CD4-positive, alpha-beta T cell (primary cell): ENCODE data around the gene PCDHB16. TPM values are rescaled to one million over a fixed set of nuclear protein-coding genes. Genes with fewer than 3 reads are reported as not detected.
"Not testable (repeated sequence)": the region's sequence is repeated elsewhere in the genome, so short reads cannot be mapped to it uniquely, and the experiment has no call there.

Experiments used
- ATAC-seq: fragments of 200-7000 bp; cut with Tn5 transposase; one replicate; pipeline ENCODE4 v1.10.0; 2022; ENCODE audit warnings: mild to moderate bottlenecking; ENCODE audit not compliant: poor library complexity
- CTCF ChIA-PET: fragments of 350-600 bp; sonication (Branson Sonifier 250); formaldehyde crosslinking; loops from one replicate; lab custom pipeline; 2021; ENCODE audit warnings: antibody characterized with exemption, inconsistent platforms; lab: Charles Lee
- POLR2A ChIA-PET: fragments of 350-600 bp; sonication (Branson Sonifier 250); formaldehyde crosslinking; loops from one replicate; lab custom pipeline; 2021; ENCODE audit warnings: antibody characterized with exemption, inconsistent platforms; lab: Charles Lee
- DNase-seq, 14 experiments: peaks; one replicate each; pipeline ENCODE4 v3.0.0-alpha.2; 2013 to 2020; ENCODE audit warnings: mixed read lengths in 2 of 14
- H3K27ac ChIP-seq, 2 donors: one replicate each; pipeline versions ENCODE4 v1.5.1 to v1.7.0; 2013; ENCODE audit warnings: low read length in 2 of 2, low read depth in 1 of 2, mild to moderate bottlenecking in 1 of 2
- H3K27me3 ChIP-seq, 2 experiments: 1 replicate in 1 of 2; 2 replicates in 1 of 2; pipeline versions ENCODE4 v1.6.1 to v1.7.0; 2013; ENCODE audit warnings: low read length in 2 of 2, control low read depth in 1 of 2, mild to moderate bottlenecking in 1 of 2, moderate library complexity in 1 of 2; ENCODE audit not compliant: insufficient read depth in 2 of 2, control insufficient read depth in 1 of 2
- H3K36me3 ChIP-seq: one replicate; pipeline ENCODE4 v1.6.1; 2013; ENCODE audit warnings: low read length, control low read depth; ENCODE audit not compliant: insufficient read depth
- H3K4me1 ChIP-seq: one replicate; pipeline ENCODE4 v1.6.1; 2013; ENCODE audit warnings: low read length, control low read depth; ENCODE audit not compliant: insufficient read depth
- H3K4me3 ChIP-seq: one replicate; pipeline ENCODE4 v1.5.1; 2013; ENCODE audit warnings: mild to moderate bottlenecking, low read length, moderate library complexity
- H3K9me3 ChIP-seq, 2 experiments: 1 replicate in 1 of 2; 2 replicates in 1 of 2; pipeline versions ENCODE4 v1.6.1 to v1.7.0; 2013; ENCODE audit warnings: low read length in 2 of 2, mild to moderate bottlenecking in 2 of 2, control low read depth in 1 of 2, moderate library complexity in 1 of 2; ENCODE audit not compliant: control insufficient read depth in 1 of 2, insufficient read depth in 1 of 2
- H3K27ac Mint-ChIP-seq: one replicate; pipeline ENCODE4 v1.8.0; 2020; ENCODE audit warnings: mixed read lengths
- H3K27me3 Mint-ChIP-seq: one replicate; pipeline ENCODE4 v1.8.0; 2021; ENCODE audit warnings: mixed read lengths
- H3K36me3 Mint-ChIP-seq: one replicate; pipeline ENCODE4 v1.8.0; 2021; ENCODE audit warnings: low read depth, mixed read lengths
- H3K4me1 Mint-ChIP-seq: one replicate; pipeline ENCODE4 v1.8.0; 2021; ENCODE audit warnings: low read depth, mixed read lengths
- H3K4me3 Mint-ChIP-seq: one replicate; pipeline ENCODE4 v1.8.0; 2020; ENCODE audit warnings: mild to moderate bottlenecking, mixed read lengths
- H3K9me3 Mint-ChIP-seq: one replicate; pipeline ENCODE4 v1.8.0; 2020; ENCODE audit warnings: mixed read lengths
- CTCF ChIP-seq: fragments of 200-600 bp; IDR thresholded peaks from one replicate; pipeline ENCODE4 v1.8.0; 2022; ENCODE audit warnings: antibody characterized with exemption, mild to moderate bottlenecking
- intact Hi-C, 2 experiments: fragments of 100-400 bp; cut with DNase I in 1 of 2; cut with micrococcal nuclease in 1 of 2; formaldehyde crosslinking; loops; one replicate each; pipeline versions ENCODE4 v1.15.1 to v1.9.0; 2023 to 2025; cut with DNase I, micrococcal nuclease
- total RNA-seq, 174 experiments: library from RNA in 2 of 174; stranded (reverse) in 2 of 174; gene quantifications; one replicate each; pipeline ENCODE4 v1.2.3 and lab custom pipeline; 2021 to 2026

The PCDHB16 gene
- total RNA-seq, 2 experiments from 2014 or later, result not detected

GRCh38 chr5:141175933-141176332 lies 6.3 kb upstream of the PCDHB16 start:
- Histone ChIP-seq H3K9me3 (peaks cover 5 to 24% of the 10 kb centered on the region in 2 experiments), H3K4me1 (no peaks in the 10 kb centered on the region), H3K27ac (no peak overlapping the region), H3K27me3 (peaks cover 26 to 45% of the 10 kb centered on the region in 2 experiments), H3K36me3 (no peaks in the 10 kb centered on the region), H3K4me3 (no peak overlapping the region)
- no peak for TF ChIP-seq CTCF
- intact Hi-C loops, result no loop called here
- peaks cover 9% of the 10 kb centered on the region for H3K9me3 Mint-ChIP-seq
- no peak overlapping the region for H3K4me3 Mint-ChIP-seq
- ATAC-seq (no peak), DNase-seq (no peak)
- ChIA-PET CTCF (no interaction called here), POLR2A (no interaction called here)
- peaks cover 6% of the 10 kb centered on the region for H3K4me1 Mint-ChIP-seq
- no peak overlapping the region for H3K27ac Mint-ChIP-seq
- H3K36me3 Mint-ChIP-seq, result no peaks in the 10 kb centered on the region
- peaks cover 32% of the 10 kb centered on the region for H3K27me3 Mint-ChIP-seq

- CTCF ChIA-PET, intact Hi-C loops: not testable (repeated sequence)
Measured at GRCh38 chr5:141177577-141178191, 4.5 kb upstream of the PCDHB16 start, which contains the start of gene PCDHB8. PCDHB8 (plus strand) TSS chr5:141177790; CDS start chr5:141178035, 245 bp downstream.

GRCh38 chr5:141179371-141179770 lies 2.8 kb upstream of the PCDHB16 start:
- peaks cover 37% of the 10 kb centered on the region for H3K27me3 Mint-ChIP-seq
- DNase-seq, POLR2A ChIA-PET, ATAC-seq, H3K36me3 Mint-ChIP-seq, H3K4me3 Mint-ChIP-seq, H3K36me3 ChIP-seq, H3K4me3 ChIP-seq, CTCF ChIA-PET, H3K9me3 Mint-ChIP-seq, H3K27ac Mint-ChIP-seq, intact Hi-C loops, H3K4me1 ChIP-seq, H3K4me1 Mint-ChIP-seq, H3K27ac ChIP-seq: not testable (repeated sequence)
- peaks cover 22 to 24% of the 10 kb centered on the region in 2 experiments for H3K9me3 ChIP-seq
- peaks cover 30 to 61% of the 10 kb centered on the region in 2 experiments for H3K27me3 ChIP-seq

More at GRCh38 chr5:141177577-141178191, 4.5 kb upstream of the PCDHB16 start, which contains the start of gene PCDHB8:
- H3K27ac Mint-ChIP-seq, POLR2A ChIA-PET, ATAC-seq, H3K4me3 ChIP-seq, H3K4me1 ChIP-seq, H3K27ac ChIP-seq, H3K9me3 Mint-ChIP-seq, H3K36me3 Mint-ChIP-seq, H3K4me3 Mint-ChIP-seq, DNase-seq, H3K4me1 Mint-ChIP-seq, H3K36me3 ChIP-seq: not testable (repeated sequence)
- Histone ChIP-seq H3K27me3 (peaks cover 33 to 60% of the 10 kb centered on the region in 2 experiments), H3K9me3 (peaks cover 12 to 24% of the 10 kb centered on the region in 2 experiments)
- peaks cover 39% of the 10 kb centered on the region for H3K27me3 Mint-ChIP-seq

GRCh38 chr5:141179876-141180275 lies 2.3 kb upstream of the PCDHB16 start:
- CTCF ChIA-PET, result not testable (repeated sequence)

More at GRCh38 chr5:141179876-141180275, 2.3 kb upstream of the PCDHB16 start:
- peaks cover 42% of the 10 kb centered on the region for H3K27me3 Mint-ChIP-seq
- H3K9me3 ChIP-seq, result peaks cover 21 to 23% of the 10 kb centered on the region in 2 experiments
- H3K9me3 Mint-ChIP-seq, H3K4me3 Mint-ChIP-seq, ATAC-seq, H3K27ac ChIP-seq, H3K4me1 ChIP-seq, intact Hi-C loops, POLR2A ChIA-PET, H3K36me3 ChIP-seq, H3K36me3 Mint-ChIP-seq, DNase-seq, H3K4me3 ChIP-seq, H3K4me1 Mint-ChIP-seq, H3K27ac Mint-ChIP-seq: not testable (repeated sequence)
- peaks cover 30 to 60% of the 10 kb centered on the region in 2 experiments for H3K27me3 ChIP-seq
